Nephron (organoid): ENCODE data around the gene KMT2B.

Source experiments
- H3K27ac Mint-ChIP-seq, 3 experiments: 2 replicates each; pipeline ENCODE4 v1.8.0; 2020; ENCODE audit warnings: mixed read lengths in 3 of 3, mild to moderate bottlenecking in 2 of 3, moderate library complexity in 1 of 3
- H3K27me3 Mint-ChIP-seq: 2 replicates; pipeline ENCODE4 v1.8.0; 2021; ENCODE audit warnings: low read depth, mild to moderate bottlenecking, moderate library complexity, mixed read lengths
- H3K36me3 Mint-ChIP-seq: 2 replicates; pipeline ENCODE4 v1.8.0; 2020; ENCODE audit warnings: low read depth, mixed read lengths
- H3K4me1 Mint-ChIP-seq: 2 replicates; pipeline ENCODE4 v1.8.0; 2020; ENCODE audit warnings: mixed read lengths
- H3K4me3 Mint-ChIP-seq, 3 experiments: 2 replicates each; pipeline ENCODE4 v1.8.0; 2020; ENCODE audit warnings: mild to moderate bottlenecking in 3 of 3, mixed read lengths in 3 of 3, moderate library complexity in 2 of 3
- H3K9me3 Mint-ChIP-seq: 2 replicates; pipeline ENCODE4 v1.8.0; 2020; ENCODE audit warnings: mixed read lengths
- TF ChIP-seq, protein P1 (sequence below), 3 experiments: fragments of 200-600 bp; sonication (generic); IDR thresholded peaks; one replicate each; pipeline ENCODE4 v1.5.0; 2021; ENCODE audit warnings: antibody characterized with exemption in 3 of 3; ENCODE audit not compliant: unreplicated experiment in 3 of 3

The KMT2B gene

DNA sequence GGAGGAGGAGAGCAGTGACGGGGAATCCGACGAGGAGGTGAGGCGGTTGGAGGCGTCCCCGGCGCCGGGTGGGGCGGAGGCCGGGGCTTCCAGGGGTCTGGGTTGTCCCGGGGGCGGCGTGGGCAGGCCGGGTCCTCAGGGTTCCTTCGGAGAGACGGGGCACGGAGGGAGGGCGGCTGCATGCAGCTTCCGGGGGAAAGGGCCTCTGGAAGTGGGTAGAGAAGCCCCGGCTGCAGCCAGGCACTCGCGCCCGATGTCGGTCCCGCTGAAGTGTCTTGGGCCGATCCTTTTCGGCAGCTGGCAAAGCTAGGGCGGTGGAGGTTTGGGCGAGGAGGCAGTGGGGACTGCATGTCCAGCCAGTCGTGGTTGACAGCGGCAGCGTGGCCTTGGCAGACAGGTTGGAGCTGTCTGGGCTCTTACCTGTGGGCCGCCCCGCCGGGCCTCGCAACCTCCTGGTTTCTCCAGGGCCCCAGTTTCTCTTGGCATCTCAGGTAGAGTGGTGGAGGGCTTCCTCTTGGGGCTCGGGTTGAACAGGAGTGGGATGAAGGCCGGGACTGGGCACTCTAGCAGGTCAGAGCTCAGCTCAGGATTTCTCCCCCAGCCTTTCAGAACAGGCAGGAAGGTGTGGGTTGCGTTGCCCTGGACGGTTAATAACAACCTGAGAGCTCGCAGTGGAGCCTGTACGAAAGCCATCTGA, 690 bp downstream of the KMT2B start:
- Mint-ChIP-seq H3K27me3 (peaks cover 4% of the 10 kb centered on the region), H3K9me3 (no peaks in the 10 kb centered on the region)

DNA sequence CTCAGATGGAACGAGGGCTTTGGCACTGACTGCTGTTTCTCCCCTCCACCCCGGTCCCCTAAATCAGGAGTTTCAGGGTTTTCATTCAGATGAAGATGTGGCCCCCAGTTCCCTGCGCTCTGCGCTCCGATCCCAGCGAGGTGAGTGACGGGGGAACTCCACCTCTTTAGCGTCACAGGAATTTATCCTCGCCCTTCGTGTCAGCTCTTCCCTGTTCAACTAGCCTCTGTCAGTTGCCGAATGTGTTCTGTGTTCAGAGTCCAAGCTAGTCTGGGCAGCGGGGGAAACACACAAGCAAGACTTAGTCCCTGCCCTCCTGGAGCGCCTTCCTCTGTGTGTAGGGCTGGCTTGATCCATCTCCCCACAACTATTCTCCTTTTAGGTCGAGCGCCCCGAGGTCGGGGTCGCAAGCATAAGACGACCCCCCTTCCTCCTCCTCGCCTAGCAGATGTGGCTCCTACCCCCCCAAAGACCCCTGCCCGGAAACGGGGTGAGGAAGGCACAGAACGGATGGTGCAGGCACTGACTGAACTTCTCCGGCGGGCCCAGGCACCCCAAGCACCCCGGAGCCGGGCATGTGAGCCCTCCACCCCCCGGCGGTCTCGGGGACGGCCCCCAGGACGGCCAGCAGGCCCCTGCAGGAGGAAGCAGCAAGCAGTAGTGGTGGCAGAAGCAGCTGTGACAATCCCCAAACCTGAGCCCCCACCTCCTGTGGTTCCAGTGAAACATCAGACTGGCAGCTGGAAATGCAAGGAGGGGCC, 1.8 kb downstream of the KMT2B start:
- H3K27me3 Mint-ChIP-seq: no peaks in the 10 kb centered on the region
- peaks cover 33% of the 10 kb centered on the region for H3K36me3 Mint-ChIP-seq
- H3K4me1 Mint-ChIP-seq: peaks cover 13% of the 10 kb centered on the region
- TF ChIP-seq, protein P1, sequence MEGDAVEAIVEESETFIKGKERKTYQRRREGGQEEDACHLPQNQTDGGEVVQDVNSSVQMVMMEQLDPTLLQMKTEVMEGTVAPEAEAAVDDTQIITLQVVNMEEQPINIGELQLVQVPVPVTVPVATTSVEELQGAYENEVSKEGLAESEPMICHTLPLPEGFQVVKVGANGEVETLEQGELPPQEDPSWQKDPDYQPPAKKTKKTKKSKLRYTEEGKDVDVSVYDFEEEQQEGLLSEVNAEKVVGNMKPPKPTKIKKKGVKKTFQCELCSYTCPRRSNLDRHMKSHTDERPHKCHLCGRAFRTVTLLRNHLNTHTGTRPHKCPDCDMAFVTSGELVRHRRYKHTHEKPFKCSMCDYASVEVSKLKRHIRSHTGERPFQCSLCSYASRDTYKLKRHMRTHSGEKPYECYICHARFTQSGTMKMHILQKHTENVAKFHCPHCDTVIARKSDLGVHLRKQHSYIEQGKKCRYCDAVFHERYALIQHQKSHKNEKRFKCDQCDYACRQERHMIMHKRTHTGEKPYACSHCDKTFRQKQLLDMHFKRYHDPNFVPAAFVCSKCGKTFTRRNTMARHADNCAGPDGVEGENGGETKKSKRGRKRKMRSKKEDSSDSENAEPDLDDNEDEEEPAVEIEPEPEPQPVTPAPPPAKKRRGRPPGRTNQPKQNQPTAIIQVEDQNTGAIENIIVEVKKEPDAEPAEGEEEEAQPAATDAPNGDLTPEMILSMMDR (IDR thresholded peaks at IDR 0.05; ENCODE audit: unreplicated experiment in 3 of 3): no peak
- H3K9me3 Mint-ChIP-seq: no peaks in the 10 kb centered on the region
- H3K27ac Mint-ChIP-seq: peak overlapping the region; percentile 56 to 90 (median 60)
- H3K4me3 Mint-ChIP-seq: peak overlapping the region; percentile 92 to 96 (median 94)

More for the DNA sequence above, 690 bp downstream of the KMT2B start:
- Mint-ChIP-seq H3K4me1 (peaks cover 13% of the 10 kb centered on the region), H3K36me3 (peaks cover 24% of the 10 kb centered on the region), H3K4me3 (peak overlapping the region; percentile 92 to 96 (median 94)), H3K27ac (peak overlapping the region; percentile 56 to 90 (median 87))
- TF ChIP-seq, protein P1 (IDR thresholded peaks at IDR 0.05; ENCODE audit: unreplicated experiment in 3 of 3): no peak

DNA sequence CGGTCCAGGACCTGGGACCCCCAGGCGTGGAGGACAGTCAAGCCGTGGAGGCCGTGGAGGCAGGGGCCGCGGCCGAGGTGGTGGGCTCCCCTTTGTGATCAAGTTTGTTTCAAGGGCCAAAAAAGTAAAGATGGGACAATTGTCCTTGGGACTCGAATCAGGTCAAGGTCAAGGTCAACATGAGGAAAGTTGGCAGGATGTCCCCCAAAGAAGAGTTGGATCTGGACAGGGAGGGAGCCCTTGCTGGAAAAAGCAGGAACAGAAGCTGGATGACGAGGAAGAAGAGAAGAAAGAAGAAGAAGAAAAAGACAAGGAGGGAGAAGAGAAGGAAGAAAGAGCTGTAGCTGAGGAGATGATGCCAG, 2.3 kb downstream of the KMT2B start:
- no peaks in the 10 kb centered on the region for H3K9me3 Mint-ChIP-seq
- H3K4me3 Mint-ChIP-seq: peak overlapping the region; percentile 53 to 78 (median 70)
- TF ChIP-seq, protein P1 (IDR thresholded peaks at IDR 0.05; ENCODE audit: unreplicated experiment in 3 of 3): no peak
- no peak overlapping the region for H3K27ac Mint-ChIP-seq
- H3K36me3 Mint-ChIP-seq: peaks cover 38% of the 10 kb centered on the region
- no peaks in the 10 kb centered on the region for H3K27me3 Mint-ChIP-seq
- peaks cover 13% of the 10 kb centered on the region for H3K4me1 Mint-ChIP-seq

DNA sequence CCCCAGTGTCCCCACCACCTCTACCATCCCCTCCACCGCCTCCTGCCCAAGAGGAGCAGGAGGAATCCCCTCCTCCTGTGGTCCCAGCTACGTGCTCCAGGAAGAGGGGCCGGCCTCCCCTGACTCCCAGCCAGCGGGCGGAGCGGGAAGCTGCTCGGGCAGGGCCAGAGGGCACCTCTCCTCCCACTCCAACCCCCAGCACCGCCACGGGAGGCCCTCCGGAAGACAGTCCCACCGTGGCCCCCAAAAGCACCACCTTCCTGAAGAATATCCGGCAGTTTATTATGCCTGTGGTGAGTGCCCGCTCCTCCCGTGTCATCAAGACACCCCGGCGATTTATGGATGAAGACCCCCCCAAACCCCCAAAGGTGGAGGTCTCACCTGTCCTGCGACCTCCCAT, 2.8 kb downstream of the KMT2B start:
- Mint-ChIP-seq H3K27me3 (no peaks in the 10 kb centered on the region), H3K9me3 (no peaks in the 10 kb centered on the region), H3K27ac (no peak overlapping the region), H3K4me3 (peak overlapping the region in 1 of 3 experiments; percentile 9), H3K36me3 (peaks cover 41% of the 10 kb centered on the region), H3K4me1 (peaks cover 13% of the 10 kb centered on the region)
- TF ChIP-seq, protein P1 (IDR thresholded peaks at IDR 0.05; ENCODE audit: unreplicated experiment in 3 of 3): no peak

DNA sequence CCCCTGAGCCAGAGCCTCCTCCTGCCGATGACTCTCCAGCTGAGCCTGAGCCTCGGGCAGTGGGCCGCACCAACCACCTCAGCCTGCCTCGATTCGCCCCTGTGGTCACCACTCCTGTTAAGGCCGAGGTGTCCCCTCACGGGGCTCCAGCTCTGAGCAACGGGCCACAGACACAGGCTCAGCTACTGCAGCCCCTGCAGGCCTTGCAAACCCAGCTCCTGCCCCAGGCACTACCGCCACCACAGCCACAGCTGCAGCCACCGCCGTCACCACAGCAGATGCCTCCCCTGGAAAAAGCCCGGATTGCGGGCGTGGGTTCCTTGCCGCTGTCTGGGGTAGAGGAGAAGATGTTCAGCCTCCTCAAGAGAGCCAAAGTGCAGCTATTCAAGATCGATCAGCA, 3.6 kb downstream of the KMT2B start:
- TF ChIP-seq, protein P1 (IDR thresholded peaks at IDR 0.05; ENCODE audit: unreplicated experiment in 3 of 3): no peak
- Mint-ChIP-seq H3K4me3 (peak overlapping the region; percentile 34 to 57 (median 52)), H3K27ac (no peak overlapping the region), H3K27me3 (no peaks in the 10 kb centered on the region), H3K36me3 (peaks cover 49% of the 10 kb centered on the region), H3K9me3 (no peaks in the 10 kb centered on the region), H3K4me1 (peaks cover 8% of the 10 kb centered on the region)
